Stimulated activated CD4-positive, alpha-beta T cell treated with anti-CD3 and anti-CD28 coated beads, TNF-alpha, amount 100 ng/mL, for 1 hour (primary cell): ENCODE measurements around the gene ANTXR1.

Source experiments
- DNase-seq, 3 donors: peaks; one replicate each; pipeline ENCODE4 v3.0.0-alpha.2; 2020; ENCODE audit warnings: low read depth in 3 of 3, low spot score in 1 of 3

Gene ANTXR1

GRCh38 chr2:69013142-69013839 is at the start of gene ANTXR1:
ANTXR1 (plus strand) TSS chr2:69013179; CDS start chr2:69013500, 321 bp downstream.
- no peak for DNase-seq

GRCh38 chr2:68964282-68964681 is 48.7 kb upstream of the ANTXR1 start:
- no peak for DNase-seq

- no peak for DNase-seq
Observed at GRCh38 chr2:68968221-68968620, 44.8 kb upstream of the ANTXR1 start.

- no peak for DNase-seq
Observed at GRCh38 chr2:68969736-68970490, 43.1 kb upstream of the ANTXR1 start.

- DNase-seq: no peak
Observed at GRCh38 chr2:68970566-68971265, 42.3 kb upstream of the ANTXR1 start.

- no peak for DNase-seq
Observed at GRCh38 chr2:68971591-68972231, 41.3 kb upstream of the ANTXR1 start.

- DNase-seq: no peak
Observed at GRCh38 chr2:68974251-68974650, 38.7 kb upstream of the ANTXR1 start, which contains the start of gene GKN1. GKN1 (plus strand) TSS chr2:68974636; CDS start chr2:68974678, 42 bp downstream.

GRCh38 chr2:68974946-68975665 is 37.9 kb upstream of the ANTXR1 start:
- no peak for DNase-seq

- DNase-seq: no peak
Observed at GRCh38 chr2:68975844-68976243, 37.1 kb upstream of the ANTXR1 start.

GRCh38 chr2:68977453-68977852 is 35.5 kb upstream of the ANTXR1 start:
- no peak for DNase-seq

- DNase-seq: no peak
Observed at GRCh38 chr2:68978098-68978497, 34.9 kb upstream of the ANTXR1 start.

GRCh38 chr2:68980956-68981355 is 32.0 kb upstream of the ANTXR1 start:
- no peak for DNase-seq

GRCh38 chr2:68987021-68987503 is 25.9 kb upstream of the ANTXR1 start:
- no peak for DNase-seq

- no peak for DNase-seq
Observed at GRCh38 chr2:68989035-68989434, 23.9 kb upstream of the ANTXR1 start.

- no peak for DNase-seq
Observed at GRCh38 chr2:68992341-68992740, 20.6 kb upstream of the ANTXR1 start.

- DNase-seq: no peak
Observed at GRCh38 chr2:68992933-68993332, 20.0 kb upstream of the ANTXR1 start.

- no peak for DNase-seq
Observed at GRCh38 chr2:68993660-68994059, 19.3 kb upstream of the ANTXR1 start.

- DNase-seq: no peak
Observed at GRCh38 chr2:68994864-68995263, 18.1 kb upstream of the ANTXR1 start.

- DNase-seq: no peak
Observed at GRCh38 chr2:68995916-68996315, 17.1 kb upstream of the ANTXR1 start.

GRCh38 chr2:68997401-68997800 is 15.6 kb upstream of the ANTXR1 start:
- no peak for DNase-seq

- DNase-seq: no peak
Observed at GRCh38 chr2:69001879-69002278, 11.1 kb upstream of the ANTXR1 start.
